NB4 (cell line): Measurements from ENCODE around the gene CDH16.

Source experiments
- CTCF ChIP-seq: IDR thresholded peaks from one replicate; pipeline ENCODE4 v1.5.1; 2012; ENCODE audit warnings: low read depth, low read length
- POLR2A ChIP-seq: IDR thresholded peaks from 2 replicates; pipeline ENCODE4 v1.6.1; 2011; ENCODE audit warnings: mild to moderate bottlenecking; ENCODE audit not compliant: insufficient read length; ENCODE audit errors: extremely low read depth

- TF ChIP-seq CTCF: no peak
- no peak for TF ChIP-seq POLR2A
These were observed 15.1 kb upstream of the CDH16 start for GRCh38 chr16:66933776-66934137.
